ENCODE data around the gene PAGR1. TPM values are rescaled to one million over a fixed set of nuclear protein-coding genes. Genes with fewer than 3 reads are reported as not detected.
A peak's percentile ranks its signal among the peaks of the same experiment; 100 is the strongest.

Gene PAGR1
- total and polyA plus RNA-seq, 2 of the 13 experiments (the other 11 are each of a cell fraction or from before 2014, with no cell fraction given) = 9.8 to 66.4 TPM

DNA sequence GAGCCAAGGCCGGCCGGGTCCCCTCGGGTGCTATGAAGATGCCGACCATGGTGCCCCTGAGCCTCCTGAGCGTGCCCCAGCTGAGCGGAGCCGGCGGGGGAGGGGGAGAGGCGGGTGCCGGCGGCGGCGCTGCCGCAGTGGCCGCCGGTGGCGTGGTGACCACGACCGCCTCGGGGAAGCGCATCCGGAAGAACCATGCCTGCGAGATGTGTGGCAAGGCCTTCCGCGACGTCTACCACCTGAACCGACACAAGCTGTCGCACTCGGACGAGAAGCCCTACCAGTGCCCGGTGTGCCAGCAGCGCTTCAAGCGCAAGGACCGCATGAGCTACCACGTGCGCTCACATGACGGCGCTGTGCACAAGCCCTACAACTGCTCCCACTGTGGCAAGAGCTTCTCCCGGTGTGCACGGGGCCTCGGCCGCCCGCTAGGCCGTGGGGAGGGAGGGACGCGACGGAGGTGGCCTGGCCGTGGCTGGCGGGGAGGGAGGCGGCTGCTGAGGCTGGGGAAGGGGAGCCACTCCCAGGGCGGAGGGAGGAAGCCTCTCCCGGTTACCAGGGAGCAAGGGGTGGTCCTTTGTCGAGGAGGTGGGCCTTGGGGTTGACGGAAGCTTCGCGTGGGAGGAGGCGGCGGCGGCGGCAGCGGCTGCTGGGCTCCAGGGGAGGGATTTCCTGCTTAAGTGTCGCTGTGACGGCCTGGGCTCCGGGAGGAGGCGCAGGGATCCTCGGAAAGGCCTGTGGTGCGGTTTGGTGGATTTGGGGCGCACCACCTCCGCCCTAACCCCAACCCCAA lies 8.3 kb upstream of the PAGR1 start (continued):
- TF ChIP-seq, protein P1, sequence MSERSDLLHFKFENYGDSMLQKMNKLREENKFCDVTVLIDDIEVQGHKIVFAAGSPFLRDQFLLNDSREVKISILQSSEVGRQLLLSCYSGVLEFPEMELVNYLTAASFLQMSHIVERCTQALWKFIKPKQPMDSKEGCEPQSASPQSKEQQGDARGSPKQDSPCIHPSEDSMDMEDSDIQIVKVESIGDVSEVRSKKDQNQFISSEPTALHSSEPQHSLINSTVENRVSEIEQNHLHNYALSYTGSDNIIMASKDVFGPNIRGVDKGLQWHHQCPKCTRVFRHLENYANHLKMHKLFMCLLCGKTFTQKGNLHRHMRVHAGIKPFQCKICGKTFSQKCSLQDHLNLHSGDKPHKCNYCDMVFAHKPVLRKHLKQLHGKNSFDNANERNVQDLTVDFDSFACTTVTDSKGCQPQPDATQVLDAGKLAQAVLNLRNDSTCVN (CRISPR knock-in tag; IDR thresholded peaks at IDR 0.05; ENCODE audit: borderline replicate concordance) = peak; percentile 92
- TF ChIP-seq CEBPB (IDR thresholded peaks at IDR 0.05; ENCODE audit: borderline replicate concordance, low read depth, low read length) = no peak
- TF ChIP-seq, protein P2, sequence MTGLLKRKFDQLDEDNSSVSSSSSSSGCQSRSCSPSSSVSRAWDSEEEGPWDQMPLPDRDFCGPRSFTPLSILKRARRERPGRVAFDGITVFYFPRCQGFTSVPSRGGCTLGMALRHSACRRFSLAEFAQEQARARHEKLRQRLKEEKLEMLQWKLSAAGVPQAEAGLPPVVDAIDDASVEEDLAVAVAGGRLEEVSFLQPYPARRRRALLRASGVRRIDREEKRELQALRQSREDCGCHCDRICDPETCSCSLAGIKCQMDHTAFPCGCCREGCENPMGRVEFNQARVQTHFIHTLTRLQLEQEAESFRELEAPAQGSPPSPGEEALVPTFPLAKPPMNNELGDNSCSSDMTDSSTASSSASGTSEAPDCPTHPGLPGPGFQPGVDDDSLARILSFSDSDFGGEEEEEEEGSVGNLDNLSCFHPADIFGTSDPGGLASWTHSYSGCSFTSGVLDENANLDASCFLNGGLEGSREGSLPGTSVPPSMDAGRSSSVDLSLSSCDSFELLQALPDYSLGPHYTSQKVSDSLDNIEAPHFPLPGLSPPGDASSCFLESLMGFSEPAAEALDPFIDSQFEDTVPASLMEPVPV (CRISPR knock-in tag; IDR thresholded peaks at IDR 0.05) = peak; percentile 98
- no peak for TF ChIP-seq TBX3 (IDR thresholded peaks at IDR 0.05; ENCODE audit: borderline replicate concordance)
- no peak for TF ChIP-seq SRSF9 (IDR thresholded peaks at IDR 0.05; ENCODE audit: borderline replicate concordance, insufficient read depth, low read depth, low read length, poor library complexity, severe bottlenecking)
- TF ChIP-seq STAT5B (CRISPR knock-in tag; IDR thresholded peaks at IDR 0.05) = no peak
- TF ChIP-seq ZNF615 (CRISPR knock-in tag; IDR thresholded peaks at IDR 0.05; ENCODE audit: borderline replicate concordance) = no peak
- TF ChIP-seq EEA1 (CRISPR knock-in tag; IDR thresholded peaks at IDR 0.05; ENCODE audit: borderline replicate concordance) = peak; percentile 99
- TF ChIP-seq SMAD3 (CRISPR knock-in tag; IDR thresholded peaks at IDR 0.05) = peak; percentile 77; the same call in 1 of the 2 replicates
- TF ChIP-seq GATAD2A (CRISPR knock-in tag; IDR thresholded peaks at IDR 0.05) = peak; percentile 75
- no peak for TF ChIP-seq HNRNPUL1 (IDR thresholded peaks at IDR 0.05; ENCODE audit: low read depth, low read length)
- peak; percentile 96 for TF ChIP-seq ERF (CRISPR knock-in tag; IDR thresholded peaks at IDR 0.05)
- 0 out of 2 replicates have a peak, but pooled peaks have one; percentile 29 for TF ChIP-seq BCL6 (CRISPR knock-in tag; IDR thresholded peaks at IDR 0.05)
- TF ChIP-seq, protein P3, sequence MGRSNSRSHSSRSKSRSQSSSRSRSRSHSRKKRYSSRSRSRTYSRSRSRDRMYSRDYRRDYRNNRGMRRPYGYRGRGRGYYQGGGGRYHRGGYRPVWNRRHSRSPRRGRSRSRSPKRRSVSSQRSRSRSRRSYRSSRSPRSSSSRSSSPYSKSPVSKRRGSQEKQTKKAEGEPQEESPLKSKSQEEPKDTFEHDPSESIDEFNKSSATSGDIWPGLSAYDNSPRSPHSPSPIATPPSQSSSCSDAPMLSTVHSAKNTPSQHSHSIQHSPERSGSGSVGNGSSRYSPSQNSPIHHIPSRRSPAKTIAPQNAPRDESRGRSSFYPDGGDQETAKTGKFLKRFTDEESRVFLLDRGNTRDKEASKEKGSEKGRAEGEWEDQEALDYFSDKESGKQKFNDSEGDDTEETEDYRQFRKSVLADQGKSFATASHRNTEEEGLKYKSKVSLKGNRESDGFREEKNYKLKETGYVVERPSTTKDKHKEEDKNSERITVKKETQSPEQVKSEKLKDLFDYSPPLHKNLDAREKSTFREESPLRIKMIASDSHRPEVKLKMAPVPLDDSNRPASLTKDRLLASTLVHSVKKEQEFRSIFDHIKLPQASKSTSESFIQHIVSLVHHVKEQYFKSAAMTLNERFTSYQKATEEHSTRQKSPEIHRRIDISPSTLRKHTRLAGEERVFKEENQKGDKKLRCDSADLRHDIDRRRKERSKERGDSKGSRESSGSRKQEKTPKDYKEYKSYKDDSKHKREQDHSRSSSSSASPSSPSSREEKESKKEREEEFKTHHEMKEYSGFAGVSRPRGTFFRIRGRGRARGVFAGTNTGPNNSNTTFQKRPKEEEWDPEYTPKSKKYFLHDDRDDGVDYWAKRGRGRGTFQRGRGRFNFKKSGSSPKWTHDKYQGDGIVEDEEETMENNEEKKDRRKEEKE (IDR thresholded peaks at IDR 0.05) = no peak
- TF ChIP-seq, protein P4, sequence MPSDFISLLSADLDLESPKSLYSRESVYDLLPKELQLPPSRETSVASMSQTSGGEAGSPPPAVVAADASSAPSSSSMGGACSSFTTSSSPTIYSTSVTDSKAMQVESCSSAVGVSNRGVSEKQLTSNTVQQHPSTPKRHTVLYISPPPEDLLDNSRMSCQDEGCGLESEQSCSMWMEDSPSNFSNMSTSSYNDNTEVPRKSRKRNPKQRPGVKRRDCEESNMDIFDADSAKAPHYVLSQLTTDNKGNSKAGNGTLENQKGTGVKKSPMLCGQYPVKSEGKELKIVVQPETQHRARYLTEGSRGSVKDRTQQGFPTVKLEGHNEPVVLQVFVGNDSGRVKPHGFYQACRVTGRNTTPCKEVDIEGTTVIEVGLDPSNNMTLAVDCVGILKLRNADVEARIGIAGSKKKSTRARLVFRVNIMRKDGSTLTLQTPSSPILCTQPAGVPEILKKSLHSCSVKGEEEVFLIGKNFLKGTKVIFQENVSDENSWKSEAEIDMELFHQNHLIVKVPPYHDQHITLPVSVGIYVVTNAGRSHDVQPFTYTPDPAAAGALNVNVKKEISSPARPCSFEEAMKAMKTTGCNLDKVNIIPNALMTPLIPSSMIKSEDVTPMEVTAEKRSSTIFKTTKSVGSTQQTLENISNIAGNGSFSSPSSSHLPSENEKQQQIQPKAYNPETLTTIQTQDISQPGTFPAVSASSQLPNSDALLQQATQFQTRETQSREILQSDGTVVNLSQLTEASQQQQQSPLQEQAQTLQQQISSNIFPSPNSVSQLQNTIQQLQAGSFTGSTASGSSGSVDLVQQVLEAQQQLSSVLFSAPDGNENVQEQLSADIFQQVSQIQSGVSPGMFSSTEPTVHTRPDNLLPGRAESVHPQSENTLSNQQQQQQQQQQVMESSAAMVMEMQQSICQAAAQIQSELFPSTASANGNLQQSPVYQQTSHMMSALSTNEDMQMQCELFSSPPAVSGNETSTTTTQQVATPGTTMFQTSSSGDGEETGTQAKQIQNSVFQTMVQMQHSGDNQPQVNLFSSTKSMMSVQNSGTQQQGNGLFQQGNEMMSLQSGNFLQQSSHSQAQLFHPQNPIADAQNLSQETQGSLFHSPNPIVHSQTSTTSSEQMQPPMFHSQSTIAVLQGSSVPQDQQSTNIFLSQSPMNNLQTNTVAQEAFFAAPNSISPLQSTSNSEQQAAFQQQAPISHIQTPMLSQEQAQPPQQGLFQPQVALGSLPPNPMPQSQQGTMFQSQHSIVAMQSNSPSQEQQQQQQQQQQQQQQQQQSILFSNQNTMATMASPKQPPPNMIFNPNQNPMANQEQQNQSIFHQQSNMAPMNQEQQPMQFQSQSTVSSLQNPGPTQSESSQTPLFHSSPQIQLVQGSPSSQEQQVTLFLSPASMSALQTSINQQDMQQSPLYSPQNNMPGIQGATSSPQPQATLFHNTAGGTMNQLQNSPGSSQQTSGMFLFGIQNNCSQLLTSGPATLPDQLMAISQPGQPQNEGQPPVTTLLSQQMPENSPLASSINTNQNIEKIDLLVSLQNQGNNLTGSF (CRISPR knock-in tag; IDR thresholded peaks at IDR 0.05) = peak; percentile 96; the same call in 1 of the 2 replicates
- no peak; the same call in 1 of the 2 replicates for TF ChIP-seq SIX4 (CRISPR knock-in tag; IDR thresholded peaks at IDR 0.05)
- peak; percentile 99 for TF ChIP-seq KLF6 (CRISPR knock-in tag; IDR thresholded peaks at IDR 0.05)
- peak; percentile 100 for TF ChIP-seq ZNF547 (CRISPR knock-in tag; IDR thresholded peaks at IDR 0.05)

Measured in HepG2 (cell line).